Measurements from ENCODE around the gene TTC1. TPM values are rescaled to one million over a fixed set of nuclear protein-coding genes. Genes with fewer than 3 reads are reported as not detected.

Gene TTC1
- polyA plus RNA-seq, 4 donors = 42.2 to 49.2 (median 44.5) TPM

DNA sequence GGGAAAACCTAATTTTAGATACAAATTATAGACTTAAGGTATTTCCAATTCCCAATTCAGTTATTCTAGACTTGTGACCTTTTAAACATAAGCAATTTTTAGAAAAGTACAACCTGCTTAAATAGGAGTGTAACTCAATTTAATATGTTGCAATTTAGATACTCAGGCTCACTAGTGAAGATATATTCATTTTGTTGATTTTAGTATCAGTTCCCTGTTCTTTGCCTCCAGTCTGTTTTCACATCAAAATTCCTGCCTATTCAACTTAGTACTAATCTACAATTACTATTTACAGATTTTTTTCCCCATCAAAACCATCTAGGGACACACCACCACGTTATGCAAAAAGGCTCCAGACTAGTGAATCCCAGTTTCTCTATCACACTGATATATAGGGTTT is 79.9 kb downstream of the TTC1 start:
- Histone ChIP-seq H3K27ac (ENCODE audit: low read depth in 1 of 3, low read length in 2 of 3) (peak overlapping the region in 1 of 3 donors; percentile 11), H3K36me3 (ENCODE audit: control insufficient read depth in 3 of 3, insufficient read depth in 2 of 3, low read depth in 1 of 3, low read length in 3 of 3) (peaks cover 0 to 20% (median 17%) of the 10 kb centered on the region in 3 donors), H3K4me1 (ENCODE audit: control insufficient read depth in 3 of 3, insufficient read depth in 2 of 3, low read depth in 1 of 3, low read length in 2 of 3) (peaks cover 0 to 5% (median 0%) of the 10 kb centered on the region in 3 donors), H3K4me3 (ENCODE audit: low read depth in 1 of 3, low read length in 3 of 3) (no peak overlapping the region), H3K9me3 (ENCODE audit: control insufficient read depth in 2 of 2, insufficient read depth in 1 of 2, low read depth in 1 of 2, low read length in 1 of 2) (no peaks in the 10 kb centered on the region), H3K27me3 (ENCODE audit: control insufficient read depth in 3 of 3, insufficient read depth in 3 of 3, low read length in 3 of 3) (no peaks in the 10 kb centered on the region)
- FAIRE-seq = no peak
- no peak for DNase-seq
- 79 to 90% (median 83%) methylated on average over 1 of the region's 1 CpG for WGBS, 3 donors

DNA sequence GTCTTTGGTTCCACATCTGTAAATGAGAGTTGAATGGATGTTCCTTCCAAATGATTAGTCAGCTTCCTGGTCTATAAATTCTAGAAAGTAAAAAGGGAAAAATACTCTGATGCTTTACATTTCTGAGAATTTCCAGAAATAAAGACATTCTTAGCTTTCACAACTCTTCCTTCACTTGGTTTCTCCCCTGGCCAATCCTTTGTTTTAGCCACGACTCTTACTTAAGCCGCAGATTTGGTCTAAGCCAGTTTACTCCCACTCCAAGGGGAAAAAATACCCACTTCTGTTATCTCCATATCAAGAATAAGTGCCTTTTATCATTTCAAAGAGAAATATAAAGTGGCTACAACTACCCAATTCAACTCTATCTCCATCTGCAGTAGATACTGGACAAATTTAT is 80.6 kb downstream of the TTC1 start:
- 89 to 96% (median 94%) methylated on average over 2 of the region's 2 CpGs for WGBS, 3 donors
- Histone ChIP-seq H3K36me3 (ENCODE audit: control insufficient read depth in 3 of 3, insufficient read depth in 2 of 3, low read depth in 1 of 3, low read length in 3 of 3) (peaks cover 0 to 19% (median 18%) of the 10 kb centered on the region in 3 donors), H3K9me3 (ENCODE audit: control insufficient read depth in 2 of 2, insufficient read depth in 1 of 2, low read depth in 1 of 2, low read length in 1 of 2) (no peaks in the 10 kb centered on the region), H3K27me3 (ENCODE audit: control insufficient read depth in 3 of 3, insufficient read depth in 3 of 3, low read length in 3 of 3) (no peaks in the 10 kb centered on the region), H3K27ac (ENCODE audit: low read depth in 1 of 3, low read length in 2 of 3) (no peak overlapping the region), H3K4me3 (ENCODE audit: low read depth in 1 of 3, low read length in 3 of 3) (no peak overlapping the region), H3K4me1 (ENCODE audit: control insufficient read depth in 3 of 3, insufficient read depth in 2 of 3, low read depth in 1 of 3, low read length in 2 of 3) (no peaks in the 10 kb centered on the region)
- no peak for FAIRE-seq
- DNase-seq = no peak

DNA sequence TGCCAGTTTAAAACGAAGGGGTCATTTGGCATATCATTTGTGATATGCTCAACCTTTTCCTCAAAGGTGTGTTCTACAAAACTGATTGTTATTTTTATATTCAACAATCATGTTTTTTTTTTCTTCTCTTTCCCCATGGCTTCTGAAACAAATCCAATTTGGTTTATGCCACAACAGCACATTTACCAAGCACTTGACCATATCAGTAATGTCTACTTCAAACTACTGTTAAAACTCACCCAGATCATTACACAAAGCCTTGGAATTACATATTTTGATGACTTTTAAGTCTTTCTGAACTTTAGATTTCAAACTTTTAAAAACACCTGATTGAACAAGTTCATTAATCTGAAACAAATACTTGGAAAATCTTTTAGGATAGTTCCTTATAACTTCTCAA is 81.1 kb downstream of the TTC1 start:
- Histone ChIP-seq H3K27ac (ENCODE audit: low read depth in 1 of 3, low read length in 2 of 3) (no peak overlapping the region), H3K9me3 (ENCODE audit: control insufficient read depth in 2 of 2, insufficient read depth in 1 of 2, low read depth in 1 of 2, low read length in 1 of 2) (no peaks in the 10 kb centered on the region), H3K4me1 (ENCODE audit: control insufficient read depth in 3 of 3, insufficient read depth in 2 of 3, low read depth in 1 of 3, low read length in 2 of 3) (no peaks in the 10 kb centered on the region), H3K36me3 (ENCODE audit: control insufficient read depth in 3 of 3, insufficient read depth in 2 of 3, low read depth in 1 of 3, low read length in 3 of 3) (peaks cover 0 to 19% (median 18%) of the 10 kb centered on the region in 3 donors), H3K27me3 (ENCODE audit: control insufficient read depth in 3 of 3, insufficient read depth in 3 of 3, low read length in 3 of 3) (no peaks in the 10 kb centered on the region), H3K4me3 (ENCODE audit: low read depth in 1 of 3, low read length in 3 of 3) (no peak overlapping the region)
- FAIRE-seq (peak; percentile 51), DNase-seq (no peak)
- WGBS, 3 donors = 74 to 88% (median 79%) methylated on average over 1 of the region's 1 CpG

DNA sequence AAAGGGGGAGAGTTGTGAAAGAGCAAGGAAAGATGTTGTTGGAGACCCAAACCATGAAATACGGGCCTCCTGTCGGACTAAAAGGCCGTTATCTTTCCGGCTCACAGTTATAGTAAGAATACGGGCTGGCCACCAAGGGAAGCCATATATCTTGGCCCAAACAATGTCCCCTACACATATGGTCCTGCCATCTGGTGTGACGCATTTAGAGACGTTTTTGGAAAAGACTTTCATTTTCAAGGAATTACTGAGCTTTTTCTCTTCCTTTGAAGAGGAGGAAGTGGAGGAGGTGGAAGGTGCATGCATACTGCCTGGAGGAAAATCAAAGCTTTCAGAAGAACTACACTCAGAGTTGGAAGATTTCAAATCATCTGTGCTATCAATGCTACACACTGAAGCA is 83.6 kb downstream of the TTC1 start:
- DNase-seq (no peak), FAIRE-seq (no peak)
- Histone ChIP-seq H3K9me3 (ENCODE audit: control insufficient read depth in 2 of 2, insufficient read depth in 1 of 2, low read depth in 1 of 2, low read length in 1 of 2) (no peaks in the 10 kb centered on the region), H3K27me3 (ENCODE audit: control insufficient read depth in 3 of 3, insufficient read depth in 3 of 3, low read length in 3 of 3) (no peaks in the 10 kb centered on the region), H3K4me3 (ENCODE audit: low read depth in 1 of 3, low read length in 3 of 3) (no peak overlapping the region), H3K4me1 (ENCODE audit: control insufficient read depth in 3 of 3, insufficient read depth in 2 of 3, low read depth in 1 of 3, low read length in 2 of 3) (no peaks in the 10 kb centered on the region), H3K36me3 (ENCODE audit: control insufficient read depth in 3 of 3, insufficient read depth in 2 of 3, low read depth in 1 of 3, low read length in 3 of 3) (peaks cover 2 to 25% (median 18%) of the 10 kb centered on the region in 3 donors), H3K27ac (ENCODE audit: low read depth in 1 of 3, low read length in 2 of 3) (no peak overlapping the region)
- WGBS, 3 donors = 87 to 95% (median 91%) methylated on average over 7 of the region's 7 CpGs

DNA sequence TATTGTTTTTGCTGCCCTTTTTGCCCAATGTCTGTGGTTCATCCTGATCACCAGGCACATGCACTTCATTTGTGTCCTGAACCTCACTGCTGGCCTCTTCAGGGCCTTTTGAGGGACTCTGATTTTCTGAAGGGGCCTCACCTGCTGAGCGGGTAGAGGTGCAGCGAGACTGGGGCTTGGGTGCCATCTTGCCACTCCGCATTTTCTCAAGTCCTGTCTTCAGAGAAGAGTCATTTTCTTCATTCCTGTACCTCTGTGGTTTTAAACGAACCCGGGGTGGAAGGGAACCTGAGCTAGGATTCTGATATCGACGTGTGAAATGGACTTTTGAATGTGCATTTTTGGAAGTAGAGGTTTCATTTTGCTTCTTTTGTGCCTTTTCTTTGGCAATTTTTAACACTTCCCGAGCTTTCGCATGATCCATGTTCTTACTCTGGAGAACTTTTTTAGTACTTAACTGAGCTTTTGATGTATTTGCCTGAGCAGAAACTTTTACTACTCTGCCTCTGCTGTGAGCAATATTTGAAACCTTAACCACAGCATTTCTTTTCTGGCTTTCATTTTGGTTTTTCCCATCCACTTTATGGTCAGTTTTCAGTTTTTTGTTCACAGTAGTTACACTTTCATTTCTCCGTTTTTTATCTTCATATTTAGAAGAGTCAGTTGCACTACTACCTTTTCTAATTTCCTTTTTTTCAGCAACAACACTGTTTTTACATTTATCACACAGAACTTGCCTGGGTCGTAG is 84.2 kb downstream of the TTC1 start:
- H3K4me1 ChIP-seq (ENCODE audit: control insufficient read depth in 3 of 3, insufficient read depth in 2 of 3, low read depth in 1 of 3, low read length in 2 of 3) = no peaks in the 10 kb centered on the region
- H3K9me3 ChIP-seq (ENCODE audit: control insufficient read depth in 2 of 2, insufficient read depth in 1 of 2, low read depth in 1 of 2, low read length in 1 of 2) = no peaks in the 10 kb centered on the region
- DNase-seq (no peak), FAIRE-seq (no peak)
- peaks cover 2 to 28% (median 18%) of the 10 kb centered on the region in 3 donors for H3K36me3 ChIP-seq (ENCODE audit: control insufficient read depth in 3 of 3, insufficient read depth in 2 of 3, low read depth in 1 of 3, low read length in 3 of 3)
- no peak overlapping the region for H3K4me3 ChIP-seq (ENCODE audit: low read depth in 1 of 3, low read length in 3 of 3)
- H3K27me3 ChIP-seq (ENCODE audit: control insufficient read depth in 3 of 3, insufficient read depth in 3 of 3, low read length in 3 of 3) = no peaks in the 10 kb centered on the region
- WGBS, 3 donors = 78 to 93% (median 84%) methylated on average over 11 of the region's 11 CpGs
- no peak overlapping the region for H3K27ac ChIP-seq (ENCODE audit: low read depth in 1 of 3, low read length in 2 of 3)

DNA sequence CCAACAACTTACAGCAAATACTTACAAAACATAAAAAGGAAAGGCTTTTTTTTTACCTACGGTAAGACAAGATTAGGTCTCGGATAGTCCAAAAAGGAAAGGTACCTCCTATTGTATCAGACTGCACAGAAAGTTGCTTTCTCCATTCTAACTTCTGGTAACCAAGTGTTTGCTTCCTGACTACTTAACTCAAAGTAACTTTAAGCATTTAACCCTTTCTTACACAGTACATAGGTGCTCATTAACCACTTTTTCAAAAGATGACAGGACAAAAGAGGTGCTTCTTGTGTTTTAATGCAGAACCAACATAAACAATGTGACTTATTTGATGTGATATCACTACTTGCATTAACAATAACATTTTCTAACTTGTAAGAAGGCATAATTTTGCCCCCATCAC is 87.2 kb downstream of the TTC1 start:
- WGBS, 3 donors = 93 to 98% (median 96%) methylated on average over 2 of the region's 2 CpGs
- no peaks in the 10 kb centered on the region for H3K4me1 ChIP-seq (ENCODE audit: control insufficient read depth in 3 of 3, insufficient read depth in 2 of 3, low read depth in 1 of 3, low read length in 2 of 3)
- no peak for FAIRE-seq

DNA sequence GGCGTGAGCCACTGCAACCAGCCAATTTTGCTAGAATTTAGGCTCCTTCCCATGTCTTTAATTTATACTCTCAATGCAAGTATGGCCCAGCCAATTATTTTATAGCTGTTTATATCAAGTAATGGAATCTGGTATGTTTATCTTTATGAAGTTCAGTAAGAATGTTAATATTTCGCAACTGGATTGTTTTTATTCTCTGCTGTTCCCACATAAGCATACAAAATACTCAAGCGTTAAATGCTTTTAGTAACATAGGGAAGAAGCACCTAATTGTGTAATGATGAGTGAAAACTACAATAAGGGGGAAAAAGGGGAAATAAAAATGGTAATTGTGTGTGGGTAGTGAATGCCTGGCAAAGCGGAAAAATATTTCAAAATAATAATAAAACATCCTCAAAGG is 89.1 kb downstream of the TTC1 start:
- Histone ChIP-seq H3K9me3 (ENCODE audit: control insufficient read depth in 2 of 2, insufficient read depth in 1 of 2, low read depth in 1 of 2, low read length in 1 of 2) (no peaks in the 10 kb centered on the region), H3K27ac (ENCODE audit: low read depth in 1 of 3, low read length in 2 of 3) (no peak overlapping the region), H3K36me3 (ENCODE audit: control insufficient read depth in 3 of 3, insufficient read depth in 2 of 3, low read depth in 1 of 3, low read length in 3 of 3) (peaks cover 2 to 38% (median 7%) of the 10 kb centered on the region in 3 donors), H3K27me3 (ENCODE audit: control insufficient read depth in 3 of 3, insufficient read depth in 3 of 3, low read length in 3 of 3) (no peaks in the 10 kb centered on the region), H3K4me1 (ENCODE audit: control insufficient read depth in 3 of 3, insufficient read depth in 2 of 3, low read depth in 1 of 3, low read length in 2 of 3) (no peaks in the 10 kb centered on the region), H3K4me3 (ENCODE audit: low read depth in 1 of 3, low read length in 3 of 3) (no peak overlapping the region)
- 73 to 96% (median 85%) methylated on average over 4 of the region's 4 CpGs for WGBS, 3 donors
- FAIRE-seq (no peak), DNase-seq (no peak)

More for the DNA sequence above, 87.2 kb downstream of the TTC1 start:
- peaks cover 2 to 39% (median 18%) of the 10 kb centered on the region in 3 donors for H3K36me3 ChIP-seq (ENCODE audit: control insufficient read depth in 3 of 3, insufficient read depth in 2 of 3, low read depth in 1 of 3, low read length in 3 of 3)
- no peak overlapping the region for H3K4me3 ChIP-seq (ENCODE audit: low read depth in 1 of 3, low read length in 3 of 3)
- no peak overlapping the region for H3K27ac ChIP-seq (ENCODE audit: low read depth in 1 of 3, low read length in 2 of 3)
- no peaks in the 10 kb centered on the region for H3K9me3 ChIP-seq (ENCODE audit: control insufficient read depth in 2 of 2, insufficient read depth in 1 of 2, low read depth in 1 of 2, low read length in 1 of 2)
- no peaks in the 10 kb centered on the region for H3K27me3 ChIP-seq (ENCODE audit: control insufficient read depth in 3 of 3, insufficient read depth in 3 of 3, low read length in 3 of 3)
- no peak for DNase-seq

DNA sequence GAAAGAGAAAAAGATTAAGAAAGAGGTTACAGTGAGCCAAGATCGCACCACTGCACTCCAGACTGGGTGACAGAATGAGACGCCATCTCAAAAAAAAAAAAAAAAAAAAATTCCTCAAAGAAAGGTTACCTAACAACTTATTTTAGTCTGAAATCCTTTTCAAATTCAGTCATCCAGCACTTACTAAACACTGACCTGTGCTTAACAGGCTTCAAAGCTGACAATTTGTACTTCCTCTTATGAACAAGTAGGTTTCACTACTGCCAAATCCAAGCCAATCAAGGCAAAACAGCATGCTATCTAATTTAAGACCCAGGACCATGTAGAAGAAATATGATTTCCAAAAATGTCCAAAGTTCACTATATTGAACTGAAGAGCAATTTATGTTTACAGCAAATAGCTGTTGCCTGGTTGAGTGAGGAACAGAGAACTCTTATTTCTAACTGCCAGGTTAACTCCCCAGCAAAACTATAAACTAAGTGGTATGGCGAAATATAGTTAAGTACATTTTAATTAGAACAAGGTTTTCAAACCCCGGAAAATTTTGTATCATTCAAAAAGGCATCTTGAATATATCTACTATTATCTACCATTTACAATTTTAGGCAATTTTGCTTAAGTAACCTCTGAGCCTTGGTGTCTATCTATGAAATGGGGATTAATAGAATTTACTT is 96.9 kb downstream of the TTC1 start:
- Histone ChIP-seq H3K27ac (ENCODE audit: low read depth in 1 of 3, low read length in 2 of 3) (no peak overlapping the region), H3K4me3 (ENCODE audit: low read depth in 1 of 3, low read length in 3 of 3) (no peak overlapping the region), H3K36me3 (ENCODE audit: control insufficient read depth in 3 of 3, insufficient read depth in 2 of 3, low read depth in 1 of 3, low read length in 3 of 3) (peaks cover 0 to 39% (median 2%) of the 10 kb centered on the region in 3 donors), H3K9me3 (ENCODE audit: control insufficient read depth in 2 of 2, insufficient read depth in 1 of 2, low read depth in 1 of 2, low read length in 1 of 2) (no peaks in the 10 kb centered on the region), H3K27me3 (ENCODE audit: control insufficient read depth in 3 of 3, insufficient read depth in 3 of 3, low read length in 3 of 3) (no peaks in the 10 kb centered on the region), H3K4me1 (ENCODE audit: control insufficient read depth in 3 of 3, insufficient read depth in 2 of 3, low read depth in 1 of 3, low read length in 2 of 3) (no peaks in the 10 kb centered on the region)
- 55 to 67% (median 66%) methylated on average over 4 of the region's 4 CpGs for WGBS, 3 donors
- no peak for FAIRE-seq
- peak; percentile 15 to 26 for DNase-seq

Data from small intestine (tissue), 7 donors.